Lung microvascular endothelial cell (primary cell): ENCODE data around the gene RASGRP3. TPM values are rescaled to one million over a fixed set of nuclear protein-coding genes. Genes with fewer than 3 reads are reported as not detected.

Source experiments
- DNase-seq, 2 donors: peaks; one replicate each; pipeline versions ENCODE4 v3.0.0 to v3.0.0-alpha.2; 2010; ENCODE audit warnings: low read depth in 2 of 2
- total RNA-seq: library from RNA; depleted of rRNA; stranded (reverse); fragments of >200 nt; gene quantifications from 2 replicates; pipeline ENCODE4 v1.2.1, GENCODE V29; 2014

Gene RASGRP3
- total RNA-seq, 1 donor from 2014 or later: 180 TPM

- no peak for DNase-seq
These were observed 102.8 kb downstream of the RASGRP3 start for GRCh38 chr2:33579227-33579626.

GRCh38 chr2:33581872-33582271 is 105.4 kb downstream of the RASGRP3 start:
- no peak for DNase-seq

- DNase-seq: peak; percentile 61 to 72
These were observed 106.9 kb downstream of the RASGRP3 start for GRCh38 chr2:33583194-33583938.

- DNase-seq: no peak
These were observed 110.3 kb downstream of the RASGRP3 start for GRCh38 chr2:33586766-33587165.

- no peak for DNase-seq
These were observed 111.8 kb downstream of the RASGRP3 start for GRCh38 chr2:33588232-33588631.

GRCh38 chr2:33589444-33589843 is 113.0 kb downstream of the RASGRP3 start:
- DNase-seq: peak in 1 of 2 donors; percentile 68

- DNase-seq: no peak
These were observed 118.9 kb downstream of the RASGRP3 start for GRCh38 chr2:33595385-33595784.

DNA sequence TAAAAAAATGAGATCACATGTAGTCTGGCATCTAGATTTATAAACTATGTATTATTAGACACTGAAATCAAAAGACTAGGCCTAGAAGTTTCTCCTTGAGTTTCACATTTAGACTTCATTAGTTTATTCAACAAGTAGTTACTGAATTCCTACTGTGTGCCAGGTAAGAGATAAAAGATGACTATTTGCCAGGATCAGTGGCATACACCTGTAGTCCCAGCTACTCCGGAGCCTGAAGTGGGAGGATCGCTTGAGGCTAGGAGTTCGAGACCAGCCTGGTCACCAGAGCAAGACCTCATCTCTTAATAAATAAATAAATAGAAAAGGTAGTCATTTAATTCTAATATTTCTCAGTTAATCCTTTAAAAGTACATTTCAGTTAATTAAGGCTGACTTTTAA is 120.6 kb downstream of the RASGRP3 start:
- DNase-seq: no peak

GRCh38 chr2:33598561-33599174 is 122.2 kb downstream of the RASGRP3 start:
- peak; percentile 52 to 64 for DNase-seq

DNA sequence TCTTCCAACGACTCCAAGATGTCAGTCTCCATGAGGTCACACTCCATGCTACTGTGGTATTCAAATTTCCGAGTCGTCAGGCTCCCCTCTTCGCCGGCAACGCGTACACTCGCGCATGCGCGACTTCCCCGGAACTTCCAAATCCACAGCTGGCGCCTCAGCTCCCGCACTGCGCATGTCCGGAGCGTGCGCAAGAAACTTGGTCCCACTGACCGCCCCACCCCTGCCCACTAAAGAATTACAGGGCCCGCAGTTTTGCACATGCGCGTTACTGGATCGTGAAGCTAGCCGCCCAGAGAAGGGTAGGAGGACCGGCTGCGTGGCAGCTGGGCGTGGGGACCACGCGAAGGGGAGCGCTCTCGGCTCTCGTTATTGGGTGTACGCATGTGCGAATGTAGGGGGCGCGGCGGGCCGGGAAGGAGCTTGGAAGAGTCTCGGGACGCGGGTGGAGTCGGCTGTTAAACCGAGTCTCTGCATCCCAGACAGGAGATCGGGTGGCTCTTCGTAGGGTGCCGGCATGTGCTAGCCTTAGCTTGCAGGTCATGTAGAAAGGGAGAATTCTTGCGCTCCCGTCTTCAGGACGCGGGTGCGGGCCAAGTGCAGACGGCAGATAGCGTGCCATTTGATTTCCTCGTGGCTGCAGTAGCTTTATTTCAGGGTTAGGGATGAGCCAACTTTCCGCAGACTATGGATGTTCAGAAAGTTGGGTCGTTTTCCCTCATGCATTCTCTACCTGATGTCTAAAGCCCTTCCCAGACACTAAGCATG is 122.9 kb downstream of the RASGRP3 start, which contains the start of gene FAM98A:
Gene FAM98A, minus strand, starts transcription at position 125 of the 768 bp plus-strand sequence. Its CDS starts 78 bp downstream, at position 47.
- peak; percentile 99 for DNase-seq

DNA sequence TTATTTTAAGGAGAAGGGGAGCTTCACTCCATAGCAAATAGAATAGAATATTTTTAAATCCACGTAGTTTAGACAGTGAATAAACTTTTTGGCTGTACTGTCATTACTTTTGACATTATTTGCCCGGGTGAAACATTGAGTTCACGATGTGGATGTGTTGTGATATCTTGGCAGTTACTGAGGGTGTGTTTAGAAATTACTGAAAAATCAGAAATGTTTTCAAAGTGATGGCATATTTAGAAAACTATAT is 123.4 kb downstream of the RASGRP3 start:
- DNase-seq: no peak

DNA sequence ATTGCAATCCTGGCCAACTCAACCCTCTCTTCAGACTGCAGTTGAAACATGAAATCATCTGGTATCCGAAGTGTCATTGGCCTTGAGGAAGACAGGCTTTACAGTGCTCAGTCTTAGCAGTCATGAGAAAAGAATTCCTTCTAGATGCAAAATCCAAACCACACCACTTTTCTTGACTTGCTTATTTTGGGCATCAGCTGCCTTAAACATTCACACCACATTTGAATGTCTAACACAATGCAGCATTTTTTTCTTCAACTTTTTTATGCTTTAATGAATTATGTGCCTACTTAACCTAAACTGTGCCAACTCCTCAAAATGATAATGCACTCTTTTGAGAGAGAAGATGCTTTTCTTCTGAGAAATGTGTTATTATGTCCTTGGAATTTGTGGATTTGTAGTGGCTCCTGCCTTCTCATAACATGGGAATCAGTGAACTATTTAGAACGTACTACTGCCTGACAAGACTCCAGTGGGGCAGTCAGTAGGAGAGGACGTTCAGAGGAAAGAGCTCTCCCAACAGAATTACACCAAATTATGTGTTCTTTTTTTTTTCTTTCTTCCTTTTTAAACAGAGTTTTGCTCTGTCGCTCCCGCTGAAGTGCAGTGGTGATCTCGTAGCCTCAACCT is 125.9 kb downstream of the RASGRP3 start:
- no peak for DNase-seq

DNA sequence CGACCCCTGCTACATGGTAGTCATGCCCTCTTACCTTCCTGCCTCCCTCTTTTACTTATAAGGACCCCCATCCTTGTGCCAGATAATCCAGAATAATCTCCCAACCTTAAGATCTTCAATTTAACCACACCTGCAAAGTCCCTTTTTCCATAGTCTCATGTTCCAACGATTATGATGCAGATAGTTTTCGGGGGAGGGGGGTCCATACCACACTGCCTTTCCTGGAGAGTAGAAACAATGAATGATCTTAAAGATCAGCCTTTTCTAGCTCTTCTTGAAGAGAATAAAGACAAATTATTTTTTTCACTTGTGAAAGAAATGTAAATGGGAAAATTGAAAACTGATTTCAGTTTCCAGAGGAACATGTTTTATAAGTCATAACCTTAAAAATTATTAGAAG is 127.0 kb downstream of the RASGRP3 start:
- DNase-seq: no peak

GRCh38 chr2:33605056-33605455 is 128.6 kb downstream of the RASGRP3 start:
- no peak for DNase-seq

GRCh38 chr2:33606100-33606499 is 129.7 kb downstream of the RASGRP3 start:
- no peak for DNase-seq

DNA sequence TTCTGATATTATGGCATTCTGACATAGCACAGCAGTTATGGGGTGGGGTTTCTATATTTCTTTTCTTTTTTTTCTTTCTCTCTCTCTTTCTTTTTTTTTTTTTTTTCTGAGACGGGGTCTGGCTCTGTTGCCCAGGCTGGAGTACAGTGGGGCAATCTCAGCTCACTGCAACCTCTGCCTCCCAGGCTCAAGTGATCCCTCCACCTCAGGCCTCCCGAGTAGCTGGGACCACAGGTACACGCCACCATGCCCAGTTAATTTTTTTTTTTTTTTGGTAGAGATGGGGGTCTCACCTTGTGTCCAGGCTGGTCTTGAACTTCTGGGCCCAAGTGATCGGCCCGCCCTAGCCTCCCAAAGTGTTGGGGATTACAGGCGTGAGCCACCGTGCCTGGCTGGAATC is 130.2 kb downstream of the RASGRP3 start:
- DNase-seq: no peak

DNA sequence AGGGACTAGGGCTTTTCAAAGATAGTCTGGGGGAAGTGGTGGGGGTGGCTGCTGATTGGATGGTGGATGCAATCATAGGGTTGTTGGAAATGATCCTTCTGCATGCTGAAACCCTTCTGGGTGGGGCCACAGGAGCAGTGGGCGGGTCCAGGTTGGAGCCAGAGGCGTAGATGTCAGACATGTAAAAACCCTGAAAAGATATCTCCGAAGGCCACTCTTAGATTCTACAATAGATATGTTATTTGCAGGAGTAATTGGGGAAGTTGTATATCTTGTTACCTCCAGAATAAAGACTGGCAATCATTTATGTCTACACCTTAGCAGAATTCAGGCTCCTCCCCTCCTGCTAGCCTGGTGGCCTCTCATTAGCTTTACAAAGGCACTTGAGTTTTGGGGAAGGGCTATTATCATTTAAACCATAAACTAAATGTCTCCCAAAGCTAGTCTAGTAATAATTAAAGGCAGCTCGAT is 130.8 kb downstream of the RASGRP3 start:
- DNase-seq: no peak

GRCh38 chr2:33607905-33608304 is 131.5 kb downstream of the RASGRP3 start:
- no peak for DNase-seq

- DNase-seq: no peak
These were observed 137.7 kb downstream of the RASGRP3 start for GRCh38 chr2:33614190-33614589.
